GM18502 (cell line): ENCODE results near the gene RBM15.

Experiments used
- ATAC-seq: cut with Tn5 transposase; IDR thresholded peaks from one replicate; pipeline ENCODE4 v1.9.1; 2021; ENCODE audit warnings: mild to moderate bottlenecking; ENCODE audit not compliant: unreplicated experiment, poor library complexity

RBM15 gene, protein sequence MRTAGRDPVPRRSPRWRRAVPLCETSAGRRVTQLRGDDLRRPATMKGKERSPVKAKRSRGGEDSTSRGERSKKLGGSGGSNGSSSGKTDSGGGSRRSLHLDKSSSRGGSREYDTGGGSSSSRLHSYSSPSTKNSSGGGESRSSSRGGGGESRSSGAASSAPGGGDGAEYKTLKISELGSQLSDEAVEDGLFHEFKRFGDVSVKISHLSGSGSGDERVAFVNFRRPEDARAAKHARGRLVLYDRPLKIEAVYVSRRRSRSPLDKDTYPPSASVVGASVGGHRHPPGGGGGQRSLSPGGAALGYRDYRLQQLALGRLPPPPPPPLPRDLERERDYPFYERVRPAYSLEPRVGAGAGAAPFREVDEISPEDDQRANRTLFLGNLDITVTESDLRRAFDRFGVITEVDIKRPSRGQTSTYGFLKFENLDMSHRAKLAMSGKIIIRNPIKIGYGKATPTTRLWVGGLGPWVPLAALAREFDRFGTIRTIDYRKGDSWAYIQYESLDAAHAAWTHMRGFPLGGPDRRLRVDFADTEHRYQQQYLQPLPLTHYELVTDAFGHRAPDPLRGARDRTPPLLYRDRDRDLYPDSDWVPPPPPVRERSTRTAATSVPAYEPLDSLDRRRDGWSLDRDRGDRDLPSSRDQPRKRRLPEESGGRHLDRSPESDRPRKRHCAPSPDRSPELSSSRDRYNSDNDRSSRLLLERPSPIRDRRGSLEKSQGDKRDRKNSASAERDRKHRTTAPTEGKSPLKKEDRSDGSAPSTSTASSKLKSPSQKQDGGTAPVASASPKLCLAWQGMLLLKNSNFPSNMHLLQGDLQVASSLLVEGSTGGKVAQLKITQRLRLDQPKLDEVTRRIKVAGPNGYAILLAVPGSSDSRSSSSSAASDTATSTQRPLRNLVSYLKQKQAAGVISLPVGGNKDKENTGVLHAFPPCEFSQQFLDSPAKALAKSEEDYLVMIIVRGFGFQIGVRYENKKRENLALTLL

DNA sequence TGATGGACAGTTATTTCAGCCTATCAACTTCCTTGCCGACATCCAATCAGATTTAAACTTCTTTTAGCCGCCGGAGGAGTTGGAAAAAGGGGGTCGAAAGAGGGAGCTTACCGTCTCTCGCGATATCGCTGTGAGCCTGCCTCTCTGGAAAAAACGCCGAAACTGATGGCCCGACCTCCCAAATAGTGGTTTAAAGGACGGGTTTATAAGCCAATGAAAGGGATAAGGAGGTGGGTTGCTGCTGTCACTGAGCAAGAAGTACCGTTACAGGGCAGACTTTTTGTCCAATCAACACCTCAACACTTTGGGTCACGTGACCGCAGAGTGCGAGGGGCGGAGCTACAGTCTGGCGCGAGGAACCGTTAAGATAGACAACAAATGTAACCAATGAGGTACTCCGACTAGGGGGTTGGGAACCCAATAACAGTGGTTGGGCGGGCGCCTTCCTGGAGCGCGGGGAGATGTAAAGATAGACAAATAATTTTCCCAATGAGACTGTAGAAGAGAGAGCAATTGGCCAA is at the start of gene RBM15:
TSS of gene RBM15 (plus strand) at position 492 of the 521 bp plus-strand sequence. CDS start at position 521, 29 bp downstream.
- peak; percentile 72 for ATAC-seq

DNA sequence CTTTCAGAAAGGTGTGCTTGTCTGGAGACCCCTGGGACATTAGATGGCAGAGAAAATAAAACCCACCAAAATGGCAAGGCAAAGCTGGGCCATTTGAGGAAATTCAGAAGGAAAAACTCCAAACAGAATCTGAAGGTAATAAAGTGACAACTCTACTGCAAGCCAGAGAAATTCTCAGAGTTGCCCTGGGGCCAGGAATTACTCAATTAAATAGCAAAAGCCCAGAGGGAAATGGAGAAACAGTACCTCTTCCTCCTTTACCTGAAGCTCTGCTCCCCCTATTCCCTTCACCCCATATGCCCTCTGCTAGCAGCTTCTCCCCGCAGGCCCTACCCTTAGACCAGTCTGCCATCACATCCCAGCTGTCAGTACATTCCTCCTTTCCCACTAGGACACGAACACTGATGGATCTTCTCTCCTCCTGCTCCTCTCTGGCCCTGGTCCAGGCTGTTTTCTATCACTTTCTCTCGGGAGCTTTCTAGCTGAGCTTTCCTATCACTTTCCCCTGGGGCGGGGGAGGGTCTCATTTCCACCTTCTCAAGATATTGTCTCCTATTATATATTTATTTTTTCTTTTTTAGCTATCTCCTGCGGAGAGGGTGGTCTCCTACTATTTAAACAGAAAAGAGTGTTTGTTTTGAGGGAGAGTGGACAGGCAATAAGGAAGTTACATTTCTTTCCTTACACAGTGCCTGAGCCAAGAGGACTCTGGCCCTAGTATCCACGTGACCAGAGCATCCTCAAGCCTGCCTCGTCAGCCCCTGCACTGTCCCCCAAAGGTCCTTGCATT is 47.7 kb upstream of the RBM15 start:
- no peak for ATAC-seq

DNA sequence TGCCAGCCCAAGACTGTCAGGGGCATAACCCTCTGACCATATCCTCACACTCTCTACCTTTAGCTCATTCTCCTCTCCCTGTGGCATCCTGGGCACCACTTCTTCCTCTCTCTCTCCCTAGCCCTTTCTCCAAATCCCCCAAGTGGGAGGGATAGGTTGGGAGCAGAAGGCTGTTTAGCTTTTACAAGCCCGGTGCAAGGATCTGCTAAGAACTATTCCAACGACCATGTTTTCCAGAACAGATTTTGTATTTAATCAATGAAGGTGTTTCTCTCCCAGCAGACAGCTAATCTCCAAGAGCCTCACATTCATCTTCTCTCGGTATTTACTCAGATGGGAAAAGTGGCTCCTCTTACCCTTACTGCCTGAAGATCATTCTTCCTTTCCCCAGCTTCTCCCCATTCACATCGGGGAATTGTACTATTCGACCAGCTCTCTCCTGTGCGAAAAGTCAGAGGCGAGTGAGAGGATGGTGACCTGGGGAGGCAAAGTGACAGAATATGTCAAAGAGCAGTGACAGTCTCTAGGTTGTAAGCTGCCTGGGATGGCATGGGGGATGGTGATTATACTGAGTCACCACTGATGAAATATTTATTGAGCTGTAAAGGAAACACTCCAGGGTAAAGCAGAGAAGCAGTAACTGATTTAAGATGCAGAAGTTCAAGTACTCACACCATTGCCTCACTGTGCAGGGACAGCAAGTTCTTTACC is 47.0 kb upstream of the RBM15 start:
- ATAC-seq, result no peak

DNA sequence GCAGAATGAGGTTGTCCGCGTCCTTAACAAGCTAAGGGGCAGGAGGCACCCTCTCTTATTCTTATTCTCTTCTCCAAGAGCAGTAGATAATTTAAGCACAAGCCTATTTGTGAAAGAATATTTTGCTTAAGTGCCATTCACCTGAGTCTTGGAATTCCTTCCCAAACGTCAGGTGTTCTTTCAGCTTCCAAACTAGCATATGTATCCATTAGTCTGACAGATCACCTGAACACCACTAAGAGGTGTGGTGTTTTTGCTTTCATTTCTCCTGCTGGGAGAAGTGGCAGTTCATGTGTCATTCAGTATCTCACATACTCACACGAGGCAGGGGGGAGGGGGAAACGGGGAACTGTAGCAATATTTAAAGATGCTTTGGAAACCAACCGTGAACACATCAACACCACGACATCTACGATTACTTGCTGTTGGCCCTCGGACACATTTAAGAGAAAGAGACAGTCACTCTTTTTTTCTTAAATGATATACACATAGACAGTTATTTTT is 45.5 kb upstream of the RBM15 start:
- no peak for ATAC-seq

DNA sequence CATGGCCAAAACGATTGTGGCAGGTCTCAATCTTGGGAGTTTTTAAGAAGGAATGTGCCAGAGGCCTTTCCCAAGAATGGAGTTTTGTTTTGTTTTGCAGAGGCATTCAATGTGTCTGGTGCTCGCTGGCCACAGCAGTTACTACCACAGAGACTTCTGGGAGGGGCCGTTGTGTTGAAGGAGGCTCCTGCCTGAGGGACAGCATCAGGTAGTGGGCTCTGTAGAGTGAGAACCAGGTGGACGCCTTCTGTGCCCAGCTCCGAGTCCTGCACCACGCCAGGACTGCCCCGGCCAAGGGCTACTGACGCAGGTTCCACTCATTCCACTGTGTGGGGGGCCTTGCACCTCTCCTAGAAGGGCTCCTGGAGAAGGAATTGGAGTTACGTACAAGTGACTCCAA is 44.9 kb upstream of the RBM15 start:
- no peak for ATAC-seq

DNA sequence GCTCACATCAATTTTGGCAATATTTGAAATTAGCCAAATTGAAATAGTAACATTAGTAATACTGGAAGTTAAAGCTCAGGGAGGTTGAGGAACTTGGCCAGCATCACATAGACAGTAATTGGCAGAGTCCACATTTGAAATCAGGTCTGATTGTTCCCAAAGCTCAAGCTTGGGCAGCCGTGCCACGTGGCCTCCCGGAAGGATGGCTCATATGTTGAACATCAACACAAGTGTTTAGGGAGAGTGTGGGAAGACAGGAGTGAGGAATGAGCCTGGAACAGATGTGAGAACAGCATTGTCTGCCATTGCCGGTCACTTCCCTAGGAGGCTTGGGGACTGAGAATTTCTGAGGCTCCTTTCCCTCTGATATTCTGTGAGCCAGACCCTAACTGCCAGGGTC is 40.2 kb upstream of the RBM15 start:
- no peak for ATAC-seq

DNA sequence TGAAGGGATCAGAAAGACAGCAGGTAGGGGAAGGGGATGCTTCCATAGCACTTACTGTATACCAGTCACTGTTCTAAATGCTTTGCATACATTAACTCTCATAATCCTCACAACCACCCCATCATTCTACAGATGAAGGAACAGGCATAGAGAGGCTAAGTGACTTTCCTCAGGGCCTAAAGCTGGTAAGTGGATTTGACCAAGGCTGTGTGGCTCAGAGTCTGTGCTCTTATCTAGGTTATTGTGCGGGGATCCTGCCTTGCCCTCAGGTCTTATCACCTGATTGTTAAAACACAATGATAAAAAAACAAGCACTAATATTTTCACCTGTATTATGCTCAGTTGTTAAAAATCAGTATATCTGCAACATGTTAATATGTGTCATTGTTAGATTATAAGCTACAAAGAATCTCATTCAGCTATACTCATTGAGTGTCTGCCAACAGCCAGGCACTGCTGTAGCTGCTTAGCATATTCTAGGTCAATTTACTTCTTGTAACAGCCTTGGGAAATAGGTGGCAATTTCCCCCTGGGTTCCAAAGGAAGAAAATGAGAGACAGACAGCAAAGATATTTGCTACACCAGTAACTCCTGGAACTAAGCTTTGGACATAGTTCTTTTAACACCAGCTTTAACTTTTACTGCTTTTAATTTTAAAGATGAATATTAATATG is 38.6 kb upstream of the RBM15 start:
- no peak for ATAC-seq

DNA sequence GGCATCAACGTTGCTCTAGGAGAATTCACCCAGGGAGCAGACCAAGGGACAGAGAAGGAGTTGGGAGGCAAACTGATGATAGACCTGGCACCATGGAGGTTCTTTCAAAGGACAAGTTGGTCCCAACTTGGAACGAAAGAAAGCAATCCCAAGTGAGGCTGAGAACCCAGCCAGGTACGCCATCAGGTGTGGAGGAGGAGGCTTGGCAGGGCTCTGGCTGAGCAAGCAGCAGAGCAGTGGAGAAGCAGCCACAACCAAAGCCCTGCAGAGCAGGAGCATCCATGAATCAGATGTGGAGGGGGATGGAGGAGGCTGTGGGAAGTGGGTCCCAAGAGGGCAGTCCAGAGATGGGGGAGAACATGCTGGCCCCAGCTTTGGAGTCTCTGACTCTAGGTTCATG is 36.3 kb upstream of the RBM15 start:
- no peak for ATAC-seq

DNA sequence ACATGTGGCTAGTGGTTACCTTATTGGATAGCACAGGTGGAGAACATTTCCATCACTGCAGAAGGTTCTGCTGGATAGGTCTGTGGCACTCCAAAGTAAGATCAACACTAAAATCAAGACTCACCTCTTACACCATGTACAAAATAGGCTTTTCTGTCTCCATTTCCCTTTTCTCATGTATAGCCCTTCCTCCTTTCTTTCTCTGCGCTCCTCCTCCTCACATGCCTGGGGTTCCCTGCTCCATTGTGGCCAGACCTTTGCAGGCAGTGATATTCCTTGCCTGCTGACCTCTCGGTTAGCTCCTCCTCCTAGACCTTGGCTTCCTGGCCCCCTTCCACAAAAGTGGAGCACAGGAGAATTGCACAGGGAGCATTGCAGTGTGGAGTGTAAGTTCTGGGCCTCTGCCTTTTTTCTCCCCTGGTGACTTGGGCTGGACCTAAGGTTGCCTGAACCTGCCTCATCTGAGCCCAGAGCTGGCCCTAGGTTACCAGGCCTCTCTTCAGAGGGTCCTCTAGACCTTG is 33.2 kb upstream of the RBM15 start:
- ATAC-seq, result no peak

DNA sequence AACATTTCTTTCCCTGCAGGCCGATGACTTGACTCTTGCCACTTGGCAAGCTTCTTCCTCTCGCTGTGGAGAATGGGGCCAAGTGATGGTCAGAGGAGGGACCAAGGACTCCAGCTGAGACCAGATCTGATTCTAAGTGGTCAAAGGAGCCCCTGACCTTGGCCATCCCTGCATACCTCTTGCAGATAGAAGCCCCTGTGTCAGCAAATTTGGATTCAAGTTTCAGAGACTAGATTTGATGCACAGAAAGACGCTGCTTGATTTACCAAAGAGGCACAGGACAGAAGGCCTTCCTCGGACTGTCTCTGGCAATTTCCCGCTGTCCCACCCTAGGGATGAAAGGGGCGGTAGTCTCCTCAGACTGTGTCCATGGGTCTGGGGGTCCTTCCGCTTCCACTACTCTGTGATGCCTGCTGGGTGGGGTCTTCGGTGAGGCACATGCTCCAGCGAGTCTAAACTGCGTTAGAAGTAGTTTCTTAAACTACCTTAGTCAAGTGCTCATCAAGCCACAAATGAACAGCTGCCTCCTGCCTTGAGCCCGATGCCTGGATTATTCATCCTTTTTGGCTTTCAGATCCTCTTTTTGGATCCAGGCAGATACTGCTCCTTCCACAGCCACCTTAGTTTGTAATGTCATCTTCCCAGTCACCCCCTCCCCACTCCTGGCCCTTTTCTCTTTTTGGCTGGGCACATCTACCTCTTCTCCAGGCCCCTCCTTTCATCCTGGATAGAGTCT is 31.8 kb upstream of the RBM15 start:
- ATAC-seq, result no peak

DNA sequence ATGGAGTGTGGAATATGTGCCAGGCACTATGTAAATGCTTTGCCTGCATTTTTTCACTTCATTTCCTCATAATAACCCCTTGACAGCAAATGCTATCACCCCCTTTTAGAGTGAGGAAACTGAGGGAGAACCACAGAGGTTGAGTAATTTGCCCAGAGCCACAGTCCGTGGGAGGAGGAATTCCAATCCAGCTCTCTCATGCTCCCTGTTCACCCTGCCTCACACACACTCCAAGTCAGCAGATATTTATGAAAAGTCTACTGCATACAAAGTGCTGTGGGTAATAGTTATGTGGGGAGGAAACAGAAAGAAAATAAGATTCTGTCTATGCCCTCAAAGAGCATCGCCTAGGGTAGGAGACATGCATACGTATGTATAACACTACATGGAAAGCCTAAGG is 30.9 kb upstream of the RBM15 start:
- ATAC-seq, result no peak

DNA sequence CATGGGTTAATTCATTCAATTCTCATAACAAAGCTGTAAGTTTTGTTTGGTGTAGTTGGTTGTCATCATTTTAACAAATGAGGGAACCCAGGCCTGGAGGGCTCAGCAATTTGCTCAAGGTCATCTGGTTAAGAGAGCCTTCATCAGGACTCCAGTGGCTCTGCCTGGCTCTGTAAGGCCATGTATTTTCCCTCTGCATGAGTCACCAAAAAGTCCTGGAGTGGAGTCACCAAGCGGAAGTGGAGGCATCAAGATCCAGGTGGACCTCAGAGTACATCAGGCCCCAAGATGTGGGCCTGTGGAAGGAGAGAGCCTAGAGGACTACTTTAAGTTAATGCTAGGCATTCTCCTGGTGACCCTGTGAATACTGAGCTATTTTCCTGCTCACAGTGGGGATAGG is 30.0 kb upstream of the RBM15 start:
- ATAC-seq, result no peak

DNA sequence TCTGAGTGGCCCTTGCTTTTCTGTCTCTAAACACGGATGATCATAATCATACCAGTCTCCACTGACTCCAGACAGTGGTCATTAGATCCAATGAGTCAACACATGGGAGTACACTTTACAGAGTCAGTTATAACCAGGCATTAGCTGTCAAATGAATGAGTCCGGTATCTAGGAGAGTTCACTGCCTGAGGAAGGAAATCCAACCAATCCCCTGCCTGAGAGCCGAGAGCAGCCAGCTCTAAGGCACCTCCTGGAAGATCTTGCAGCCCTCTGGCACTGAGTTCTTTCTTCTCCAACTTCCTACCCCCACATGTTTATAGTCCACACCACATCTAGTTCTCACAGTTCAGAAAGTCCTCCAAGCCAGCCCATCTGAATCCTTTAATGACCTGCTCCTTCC is 29.4 kb upstream of the RBM15 start:
- no peak for ATAC-seq

DNA sequence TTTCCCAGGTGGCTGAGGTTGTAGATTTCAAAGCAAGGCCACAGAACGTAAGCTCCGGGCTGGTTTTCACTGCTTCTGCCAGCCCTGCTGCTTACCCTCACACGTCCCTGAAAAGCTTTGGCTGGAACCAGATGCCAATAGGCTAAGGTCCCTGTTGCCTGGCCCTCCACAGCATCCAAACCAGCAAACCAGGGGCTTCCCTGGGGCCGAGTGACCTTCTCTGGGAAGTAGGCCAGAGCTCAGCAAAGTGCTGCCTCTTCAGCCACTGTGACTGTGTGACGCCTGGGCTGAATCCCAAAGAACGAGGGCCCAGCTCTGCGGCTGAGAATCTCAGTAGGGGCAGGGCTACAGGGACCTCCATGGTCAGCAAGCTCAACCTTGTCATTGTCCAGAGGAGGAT is 28.9 kb upstream of the RBM15 start:
- ATAC-seq, result no peak

DNA sequence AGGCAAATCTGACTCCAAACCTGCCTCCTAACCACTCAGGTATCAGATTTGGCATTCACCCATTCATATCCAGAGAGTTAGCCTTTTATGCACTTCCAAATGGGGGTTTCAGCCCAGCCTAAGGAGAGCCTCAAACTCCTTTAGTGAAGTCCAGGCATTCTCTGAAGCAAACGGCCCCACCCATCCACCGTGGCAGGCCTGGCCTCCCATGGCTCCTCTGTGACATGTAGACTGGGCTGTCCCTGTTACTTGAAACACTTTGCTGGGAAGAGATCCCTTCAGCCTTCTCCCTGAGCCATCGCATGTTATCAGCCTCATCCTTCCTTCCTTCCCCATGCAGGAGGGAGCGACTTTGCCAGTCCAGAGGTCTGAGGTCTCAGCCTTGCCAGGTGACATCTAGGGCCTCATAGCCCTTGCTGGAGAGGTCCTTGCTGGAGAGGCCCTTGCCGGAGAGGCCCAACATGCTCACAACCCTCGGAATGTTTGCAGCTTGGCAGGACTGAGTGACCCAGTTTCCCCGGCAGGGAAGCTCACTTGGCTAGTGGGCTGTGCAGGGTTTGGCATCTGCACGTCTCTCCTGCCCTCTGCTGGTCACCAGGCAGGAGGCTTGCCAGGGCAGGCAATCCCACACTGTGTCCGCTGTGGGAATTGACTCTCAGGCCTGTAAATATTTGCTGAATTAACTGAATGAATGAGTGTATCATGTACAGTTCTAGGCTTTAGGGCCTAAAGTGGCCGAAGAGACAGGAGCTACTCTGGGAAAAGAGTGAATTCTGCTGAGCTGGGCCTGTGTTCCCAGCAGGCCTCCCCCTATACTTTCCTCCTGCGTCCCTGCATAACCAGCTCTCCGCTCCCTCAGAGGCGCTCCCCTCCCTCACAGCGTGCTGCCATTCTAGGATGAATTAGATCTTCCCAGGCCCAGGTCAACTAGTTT is 26.7 kb upstream of the RBM15 start:
- ATAC-seq, result no peak

DNA sequence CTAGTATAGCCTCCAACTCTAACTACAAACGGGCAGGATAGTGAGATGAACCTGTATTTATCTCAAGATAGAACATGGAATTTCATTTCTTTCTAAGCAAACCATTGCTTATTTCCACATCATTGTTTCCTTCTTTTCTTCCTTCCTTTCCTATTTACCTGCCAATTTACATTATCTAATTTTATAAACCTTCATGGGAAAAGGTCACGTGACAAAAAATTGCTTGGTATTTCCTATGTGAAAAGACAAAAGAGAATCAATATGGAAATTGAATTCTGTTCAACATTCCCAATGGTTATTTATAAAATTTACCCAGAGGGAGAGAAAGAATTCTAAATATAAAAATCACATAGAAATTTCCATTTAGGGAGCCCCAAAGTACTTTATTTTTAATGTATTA is 22.4 kb upstream of the RBM15 start:
- no peak for ATAC-seq

DNA sequence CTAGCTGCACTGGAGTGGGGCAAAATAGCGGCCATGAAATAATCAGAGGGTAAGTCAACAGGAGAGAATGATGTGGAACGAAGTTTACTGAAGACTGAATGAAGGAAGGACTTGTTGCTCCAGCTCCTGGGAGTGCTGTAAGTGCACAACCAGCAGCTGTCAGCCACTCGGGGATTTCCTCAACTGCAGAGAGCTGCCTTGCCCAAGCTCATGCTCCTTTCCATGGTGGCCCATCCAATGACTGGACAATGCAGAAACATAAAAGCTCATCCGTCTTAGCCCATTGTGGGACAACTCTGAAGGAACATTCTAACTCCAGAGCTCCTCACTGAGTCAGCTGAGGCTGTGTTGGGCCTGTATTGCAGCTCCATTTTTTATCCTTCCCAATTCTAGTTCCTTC is 21.1 kb upstream of the RBM15 start:
- ATAC-seq, result no peak
